HG03039 (cell line): ENCODE measurements around the gene SEMA3B.
"Not testable (repeated sequence)": the region's sequence is repeated elsewhere in the genome, so short reads cannot be mapped to it uniquely, and the experiment has no call there.

Experiments
- ATAC-seq: cut with Tn5 transposase; IDR thresholded peaks from one replicate; pipeline ENCODE4 v1.9.1; 2021; ENCODE audit warnings: mild to moderate bottlenecking, moderate library complexity; ENCODE audit not compliant: unreplicated experiment

SEMA3B gene

GRCh38 chr3:50268703-50269451 is at the start of gene SEMA3B:
SEMA3B (plus strand) TSS chr3:50269147; CDS start chr3:50269241, 94 bp downstream.
- no peak for ATAC-seq

GRCh38 chr3:50219285-50219684 is 49.7 kb upstream of the SEMA3B start:
- ATAC-seq = no peak

GRCh38 chr3:50220109-50220508 is 48.8 kb upstream of the SEMA3B start:
- no peak for ATAC-seq

GRCh38 chr3:50221051-50221410 is 47.9 kb upstream of the SEMA3B start:
- no peak for ATAC-seq

GRCh38 chr3:50221411-50222168 is 47.4 kb upstream of the SEMA3B start:
- no peak for ATAC-seq

- ATAC-seq = no peak
Observed at GRCh38 chr3:50222169-50222528, 46.8 kb upstream of the SEMA3B start.

- ATAC-seq = no peak
Observed at GRCh38 chr3:50224639-50225038, 44.3 kb upstream of the SEMA3B start.

GRCh38 chr3:50226888-50227389 is 42.0 kb upstream of the SEMA3B start:
- ATAC-seq = peak; percentile 15

GRCh38 chr3:50227390-50228183 is 41.4 kb upstream of the SEMA3B start:
- ATAC-seq = peak; percentile 82

GRCh38 chr3:50228184-50228763 is 40.7 kb upstream of the SEMA3B start:
- ATAC-seq = not testable (repeated sequence)

GRCh38 chr3:50229490-50229889 is 39.5 kb upstream of the SEMA3B start:
- no peak for ATAC-seq

GRCh38 chr3:50230104-50230793 is 38.7 kb upstream of the SEMA3B start:
- ATAC-seq = no peak

GRCh38 chr3:50230794-50231125 is 38.2 kb upstream of the SEMA3B start:
- no peak for ATAC-seq

- no peak for ATAC-seq
Observed at GRCh38 chr3:50231581-50231980, 37.4 kb upstream of the SEMA3B start.

GRCh38 chr3:50232303-50232702 is 36.6 kb upstream of the SEMA3B start:
- no peak for ATAC-seq

GRCh38 chr3:50233176-50233575 is 35.8 kb upstream of the SEMA3B start:
- no peak for ATAC-seq

GRCh38 chr3:50235716-50236483 is 33.0 kb upstream of the SEMA3B start, which contains the start of gene GNAI2:
GNAI2 (plus strand) TSS chr3:50236204; CDS start chr3:50236336, 132 bp downstream.
- ATAC-seq = peak; percentile 91

GRCh38 chr3:50236484-50237132 is 32.3 kb upstream of the SEMA3B start:
- ATAC-seq = no peak

GRCh38 chr3:50237133-50237651 is 31.8 kb upstream of the SEMA3B start:
- no peak for ATAC-seq
